Measurements from ENCODE around the gene OR11G2.
"Not testable (repeated sequence)": the region's sequence is repeated elsewhere in the genome, so short reads cannot be mapped to it uniquely, and the experiment has no call there.

OR11G2 gene

DNA sequence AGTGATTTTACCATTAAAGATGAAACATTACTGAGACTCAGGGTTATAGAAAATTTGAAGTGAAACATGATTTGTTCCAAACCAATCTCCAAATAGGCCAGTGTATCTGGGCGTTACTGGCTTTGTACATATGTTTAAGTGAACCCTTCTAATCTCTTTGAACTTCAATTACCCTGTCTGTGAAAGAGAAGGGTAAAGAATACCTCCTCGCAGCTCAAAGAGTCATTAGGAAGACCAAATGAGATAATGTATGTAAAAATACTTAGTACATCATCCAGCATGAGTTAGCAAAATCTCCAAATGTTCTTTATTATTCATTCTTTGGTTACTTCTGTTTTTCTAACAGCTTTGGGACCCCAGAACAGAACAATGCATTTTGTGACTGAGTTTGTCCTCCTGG is 32.7 kb downstream of the OR11G2 start, which contains the start of gene OR11H6:
Gene OR11H6 (plus strand): TSS at position 301 of the 400 bp plus-strand sequence. CDS start 0 bp downstream, at position 301.
- DNase-seq (ENCODE audit: low read depth in 2 of 2), result no peak

DNA sequence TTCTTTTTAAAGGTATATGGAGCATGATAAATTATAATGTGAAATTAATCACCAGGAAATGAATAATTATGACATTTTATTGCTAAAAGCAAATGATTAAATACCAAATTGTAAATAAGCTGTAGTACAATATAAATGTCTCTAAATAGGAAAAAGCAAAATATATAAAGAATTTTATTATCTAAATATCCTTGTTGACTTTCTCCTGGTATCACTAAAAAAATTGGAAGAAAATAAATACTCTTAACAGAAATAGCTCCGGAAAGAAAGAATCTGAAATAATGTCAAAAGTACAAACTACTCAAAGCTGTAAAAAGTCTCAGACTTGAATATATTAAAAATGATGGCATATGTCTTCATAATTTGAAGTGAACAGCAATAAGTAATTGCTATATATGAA is 38.0 kb downstream of the OR11G2 start, which contains the start of gene OR11H7:
Gene OR11H7 (plus strand): TSS at position 301 of the 400 bp plus-strand sequence.
- DNase-seq (ENCODE audit: low read depth in 2 of 2), result no peak

DNA sequence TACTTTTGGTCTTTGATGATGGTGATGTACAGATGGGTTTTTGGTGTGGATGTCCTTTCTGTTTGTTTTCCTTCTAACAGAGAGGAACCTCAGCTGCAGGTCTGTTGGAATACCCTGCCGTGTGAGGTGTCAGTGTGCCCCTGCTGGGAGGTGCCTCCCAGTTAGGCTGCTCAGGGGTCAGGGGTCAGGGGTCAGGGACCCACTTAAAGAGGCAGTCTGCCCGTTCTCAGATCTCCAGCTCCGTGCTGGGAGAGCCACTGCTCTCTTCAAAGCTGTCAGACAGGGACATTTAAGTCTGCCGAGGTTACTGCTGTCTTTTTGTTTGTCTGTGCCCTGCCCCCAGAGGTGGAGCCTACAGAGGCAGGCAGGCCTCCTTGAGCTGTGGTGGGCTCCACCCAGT is 44.7 kb downstream of the OR11G2 start:
- DNase-seq (ENCODE audit: low read depth in 2 of 2), result not testable (repeated sequence)

GRCh38 chr14:20247646-20248246 is 57.0 kb downstream of the OR11G2 start:
- DNase-seq (ENCODE audit: low read depth in 2 of 2), result no peak
